ENCODE measurements around the gene CFAP77. TPM values are rescaled to one million over a fixed set of nuclear protein-coding genes. Genes with fewer than 3 reads are reported as not detected.

CFAP77 gene
- not detected for total RNA-seq
- not detected for polyA plus RNA-seq

DNA sequence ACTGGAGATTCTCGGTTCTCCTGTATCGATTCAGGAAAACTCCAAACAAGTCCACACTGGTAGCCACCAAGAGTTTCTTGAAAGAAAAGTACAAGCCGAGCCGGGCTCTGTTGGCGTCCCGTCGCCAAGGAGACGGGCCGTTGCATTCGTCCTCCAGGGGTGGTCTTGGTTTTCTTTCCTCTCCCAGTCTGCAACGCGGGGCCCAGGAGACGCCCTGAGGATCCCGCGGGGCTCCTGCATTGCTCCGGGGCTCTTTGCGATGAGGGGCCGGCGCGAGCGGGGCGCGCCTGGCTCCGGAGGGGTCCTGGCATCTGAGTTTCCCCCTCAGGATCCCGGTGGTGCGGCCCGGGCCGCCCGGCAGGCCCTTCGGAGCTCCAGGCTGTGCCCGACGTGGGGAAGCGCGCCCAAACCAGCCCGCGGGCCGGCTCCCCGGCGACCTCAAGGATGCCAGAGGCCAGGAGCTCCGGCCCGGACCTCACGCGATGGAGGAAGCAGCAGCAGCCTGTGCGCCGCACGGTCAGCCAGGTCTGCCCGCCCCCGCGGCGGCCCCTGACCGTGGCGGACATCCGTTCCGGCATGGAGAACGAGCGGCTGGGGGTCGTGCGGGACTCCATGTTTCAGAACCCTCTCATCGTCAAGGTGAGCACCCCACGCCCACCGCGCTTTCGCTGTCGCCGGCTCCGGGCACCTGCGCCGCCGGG, at the start of gene CFAP77:
Gene CFAP77, plus strand, starts transcription at position 384 of the 701 bp plus-strand sequence. Its CDS starts 61 bp downstream, at position 445.
- Histone ChIP-seq H3K4me3 (peak within 1 kb of the TSS in 3 of 4 donors; percentile 39 to 50 (median 46)), H3K27ac (no peak within 1 kb of the TSS), H3K4me1 (peaks cover 0 to 38% (median 35%) of the 10 kb centered on the region in 4 donors), H3K9me3 (no peaks in the 10 kb centered on the region), H3K27me3 (peaks cover 26 to 60% (median 54%) of the 10 kb centered on the region in 3 donors), H3K36me3 (no peaks in the 10 kb centered on the region)
- WGBS, 2 donors: 1 to 2% methylated on average over 69 of the region's 69 CpGs
- peak; percentile 65 for DNase-seq
- TF ChIP-seq EP300 (IDR thresholded peaks at IDR 0.05): no peak
- no peak for TF ChIP-seq POLR2A (IDR thresholded peaks at IDR 0.05)
- TF ChIP-seq POLR2AphosphoS5 (IDR thresholded peaks at IDR 0.05): no peak
- TF ChIP-seq, protein P1, sequence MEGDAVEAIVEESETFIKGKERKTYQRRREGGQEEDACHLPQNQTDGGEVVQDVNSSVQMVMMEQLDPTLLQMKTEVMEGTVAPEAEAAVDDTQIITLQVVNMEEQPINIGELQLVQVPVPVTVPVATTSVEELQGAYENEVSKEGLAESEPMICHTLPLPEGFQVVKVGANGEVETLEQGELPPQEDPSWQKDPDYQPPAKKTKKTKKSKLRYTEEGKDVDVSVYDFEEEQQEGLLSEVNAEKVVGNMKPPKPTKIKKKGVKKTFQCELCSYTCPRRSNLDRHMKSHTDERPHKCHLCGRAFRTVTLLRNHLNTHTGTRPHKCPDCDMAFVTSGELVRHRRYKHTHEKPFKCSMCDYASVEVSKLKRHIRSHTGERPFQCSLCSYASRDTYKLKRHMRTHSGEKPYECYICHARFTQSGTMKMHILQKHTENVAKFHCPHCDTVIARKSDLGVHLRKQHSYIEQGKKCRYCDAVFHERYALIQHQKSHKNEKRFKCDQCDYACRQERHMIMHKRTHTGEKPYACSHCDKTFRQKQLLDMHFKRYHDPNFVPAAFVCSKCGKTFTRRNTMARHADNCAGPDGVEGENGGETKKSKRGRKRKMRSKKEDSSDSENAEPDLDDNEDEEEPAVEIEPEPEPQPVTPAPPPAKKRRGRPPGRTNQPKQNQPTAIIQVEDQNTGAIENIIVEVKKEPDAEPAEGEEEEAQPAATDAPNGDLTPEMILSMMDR (IDR thresholded peaks at IDR 0.05): no peak
- intact Hi-C loops (cut with DNase I): loop anchor here (5.0 to 10.0 kb wide), 2 partner anchors 167 to 395 kb away; no protein-coding TSS in a partner anchor

DNA sequence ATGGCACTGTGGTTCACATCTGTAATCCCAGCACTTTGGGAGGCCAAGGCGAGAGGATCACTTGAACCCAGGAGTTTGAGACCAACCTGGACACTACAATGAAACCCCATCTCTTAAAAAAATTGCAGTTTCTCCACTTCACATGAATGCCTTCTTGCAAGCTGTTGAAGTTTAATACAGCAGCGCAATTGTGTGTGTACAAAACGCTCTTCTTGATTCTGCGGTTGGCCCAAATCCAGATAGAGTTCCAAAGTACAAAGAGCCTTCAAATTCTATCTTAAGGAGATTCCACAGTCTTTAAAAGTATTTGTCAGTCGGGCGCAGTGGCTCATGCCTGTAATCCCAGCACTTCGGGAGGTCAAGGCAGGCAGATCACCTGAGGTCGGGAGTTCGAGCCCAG, 45.9 kb upstream of the CFAP77 start:
- no peaks in the 10 kb centered on the region for H3K9me3 ChIP-seq
- H3K36me3 ChIP-seq: no peaks in the 10 kb centered on the region
- H3K27me3 ChIP-seq: no peaks in the 10 kb centered on the region
- 66 to 91% methylated on average over 9 of the region's 9 CpGs for WGBS, 2 donors
- TF ChIP-seq, protein P1 (IDR thresholded peaks at IDR 0.05): no peak
- no peaks in the 10 kb centered on the region for H3K4me1 ChIP-seq
- DNase-seq: no peak
- H3K4me3 ChIP-seq: no peak overlapping the region
- no peak overlapping the region for H3K27ac ChIP-seq
- intact Hi-C loops (cut with DNase I): no loop called here

DNA sequence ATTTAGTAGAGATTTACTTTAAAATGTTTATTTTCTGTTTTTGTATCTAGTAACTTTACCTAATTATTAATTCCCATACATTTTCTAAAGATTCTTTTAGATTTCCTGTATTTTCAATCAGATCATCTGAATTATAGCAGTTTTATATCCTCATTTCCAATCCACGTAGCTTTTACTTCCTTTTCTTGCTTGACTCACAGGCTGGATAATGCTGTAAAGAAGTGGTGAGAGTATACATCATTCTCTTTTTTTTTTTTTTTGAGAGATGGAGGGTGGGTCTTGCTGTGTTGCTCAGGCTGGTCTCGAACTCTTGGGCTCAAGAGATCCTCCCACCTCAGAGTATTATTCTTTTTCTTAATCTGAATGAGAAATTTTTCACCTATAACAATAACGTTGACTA, 44.0 kb upstream of the CFAP77 start:
- no peaks in the 10 kb centered on the region for H3K4me1 ChIP-seq
- no peaks in the 10 kb centered on the region for H3K27me3 ChIP-seq
- intact Hi-C loops (cut with DNase I): no loop called here
- 71 to 77% methylated on average over 3 of the region's 3 CpGs for WGBS, 2 donors
- TF ChIP-seq POLR2AphosphoS5 (IDR thresholded peaks at IDR 0.05) (no peak), EP300 (IDR thresholded peaks at IDR 0.05) (no peak)
- no peaks in the 10 kb centered on the region for H3K9me3 ChIP-seq
- H3K4me3 ChIP-seq: no peak overlapping the region
- H3K27ac ChIP-seq: no peak overlapping the region
- H3K36me3 ChIP-seq: no peaks in the 10 kb centered on the region
- DNase-seq: no peak

DNA sequence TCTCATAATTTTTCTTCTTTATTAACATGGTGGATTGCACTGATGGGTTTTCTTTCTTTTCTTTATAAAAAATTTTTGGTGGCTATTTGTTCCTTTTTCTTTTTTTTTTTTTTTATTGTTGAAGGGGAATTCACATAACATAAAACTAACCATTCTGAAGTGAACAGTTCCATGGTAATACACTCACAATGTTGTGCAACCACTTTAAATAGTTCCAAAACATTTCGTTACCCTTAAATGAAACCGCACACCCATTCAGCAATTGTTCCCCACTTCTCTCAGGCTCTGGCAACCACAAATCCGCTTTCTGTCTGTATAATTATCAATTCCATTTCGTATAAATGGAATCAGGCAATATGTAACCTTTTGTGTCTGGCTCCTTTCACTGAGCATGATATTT, 43.5 kb upstream of the CFAP77 start:
- Histone ChIP-seq H3K36me3 (no peaks in the 10 kb centered on the region), H3K4me3 (no peak overlapping the region), H3K9me3 (no peaks in the 10 kb centered on the region), H3K27me3 (no peaks in the 10 kb centered on the region), H3K4me1 (no peaks in the 10 kb centered on the region), H3K27ac (no peak overlapping the region)
- 91 to 93% methylated on average over 4 of the region's 4 CpGs for WGBS, 2 donors
- intact Hi-C loops (cut with DNase I): no loop called here
- no peak for DNase-seq
- TF ChIP-seq EP300 (IDR thresholded peaks at IDR 0.05) (no peak), POLR2AphosphoS5 (IDR thresholded peaks at IDR 0.05) (no peak), POLR2A (IDR thresholded peaks at IDR 0.05) (no peak)
- TF ChIP-seq, protein P1 (IDR thresholded peaks at IDR 0.05): no peak

DNA sequence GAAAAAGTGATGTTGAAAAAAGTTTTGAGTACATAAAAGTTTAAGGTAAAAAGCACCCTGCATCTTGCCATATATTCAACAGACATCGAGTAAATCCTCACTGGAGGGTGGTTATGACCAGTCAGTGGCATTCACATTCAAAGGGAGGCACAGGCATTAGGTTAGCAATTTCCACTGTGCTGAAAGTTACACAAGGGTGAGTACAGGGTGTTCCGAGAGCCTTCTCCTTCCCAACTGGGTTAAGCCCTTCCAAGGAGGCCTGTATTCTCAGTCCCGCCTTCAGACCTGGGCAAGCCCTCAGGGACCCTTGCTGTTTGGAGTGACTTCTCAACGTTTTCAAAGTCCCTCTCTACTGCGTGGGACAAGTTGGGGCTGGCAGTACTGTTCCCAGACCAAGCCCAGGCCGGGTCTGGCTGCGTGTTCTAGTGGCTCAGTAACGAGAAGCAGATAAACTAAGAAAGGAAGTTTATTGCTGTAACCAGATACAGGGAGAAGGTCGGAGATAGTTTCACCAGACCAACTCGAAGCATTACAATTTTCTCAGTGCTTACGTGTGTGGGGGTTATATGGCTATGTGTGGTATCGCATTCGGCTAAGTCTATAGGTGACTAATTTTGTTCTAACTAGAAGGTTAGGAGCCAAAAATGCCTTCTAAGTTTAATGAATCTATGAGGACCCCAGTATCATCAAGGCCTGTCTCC, 42.2 kb upstream of the CFAP77 start:
- no peak overlapping the region for H3K4me3 ChIP-seq
- intact Hi-C loops (cut with DNase I): no loop called here
- WGBS, 2 donors: 77% methylated on average over 13 of the region's 13 CpGs

More for the DNA sequence above, 42.2 kb upstream of the CFAP77 start:
- DNase-seq: no peak
- no peaks in the 10 kb centered on the region for H3K4me1 ChIP-seq
- H3K27ac ChIP-seq: no peak overlapping the region
- TF ChIP-seq, protein P1 (IDR thresholded peaks at IDR 0.05): no peak
- no peak for TF ChIP-seq POLR2AphosphoS5 (IDR thresholded peaks at IDR 0.05)
- no peak for TF ChIP-seq EP300 (IDR thresholded peaks at IDR 0.05)
- TF ChIP-seq POLR2A (IDR thresholded peaks at IDR 0.05): no peak
- H3K27me3 ChIP-seq: no peaks in the 10 kb centered on the region
- no peaks in the 10 kb centered on the region for H3K9me3 ChIP-seq
- no peaks in the 10 kb centered on the region for H3K36me3 ChIP-seq

Data from sigmoid colon (tissue), 7 donors.